ENCODE data around the gene RHOV.
A peak's percentile ranks its signal among the peaks of the same experiment; 100 is the strongest.

Gene RHOV

DNA sequence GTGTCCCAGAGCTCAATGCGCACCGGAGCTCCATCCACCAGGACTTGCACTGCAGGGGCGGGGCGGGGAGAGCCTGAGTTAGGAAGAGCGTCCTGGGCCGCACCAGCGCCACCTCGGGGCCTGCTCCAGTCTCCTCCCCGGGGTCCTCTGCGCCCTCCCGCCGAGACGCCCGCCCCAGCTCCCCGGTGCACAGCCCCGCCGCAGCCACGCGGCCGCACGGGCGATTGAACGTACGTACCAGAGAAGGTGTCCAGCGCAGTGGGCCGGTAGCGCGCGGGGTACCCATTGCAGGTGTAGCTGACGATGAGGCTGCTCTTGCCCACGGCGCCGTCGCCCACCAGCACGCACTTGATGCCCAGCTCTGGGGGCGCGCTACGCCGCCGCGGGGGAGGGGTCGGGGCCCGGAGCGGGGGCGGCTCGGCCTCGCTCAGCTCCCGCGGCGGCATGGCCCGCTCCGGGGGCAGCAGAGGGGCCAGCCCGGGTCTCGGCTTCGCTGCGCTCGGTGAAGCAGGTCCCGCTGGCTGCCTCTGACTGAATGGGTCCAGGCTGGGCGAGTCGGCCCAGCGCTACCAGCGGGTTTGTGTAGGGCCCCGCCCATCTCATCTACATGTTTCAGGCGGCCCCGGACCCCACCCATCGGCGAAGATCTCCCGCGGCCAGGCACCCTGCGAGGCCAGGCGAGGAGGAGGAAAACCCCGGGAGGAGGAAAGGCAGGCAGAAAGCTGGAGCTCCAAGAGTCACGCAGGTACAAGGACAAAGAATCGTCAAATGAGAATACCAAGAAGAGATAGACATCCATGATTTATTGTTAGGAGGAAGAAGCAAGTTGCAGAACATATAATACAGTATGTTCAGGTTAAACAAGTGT is at the start of gene RHOV:
RHOV (minus strand) TSS at position 541 of the 868 bp plus-strand sequence; CDS start at position 446, 95 bp downstream.
- DNase-seq = peak; percentile 90

GRCh38 chr15:40923551-40923950 is 49.5 kb upstream of the RHOV start:
- DNase-seq = no peak

- no peak for DNase-seq
These were observed 48.6 kb upstream of the RHOV start for GRCh38 chr15:40922608-40923005.

- no peak for DNase-seq
These were observed 48.0 kb upstream of the RHOV start for GRCh38 chr15:40921949-40922607.

- no peak for DNase-seq
These were observed 44.9 kb upstream of the RHOV start for GRCh38 chr15:40918799-40919392.

- peak; percentile 51 for DNase-seq
These were observed 44.2 kb upstream of the RHOV start for GRCh38 chr15:40918146-40918798.

GRCh38 chr15:40917585-40917984 is 43.6 kb upstream of the RHOV start:
- DNase-seq = no peak

DNA sequence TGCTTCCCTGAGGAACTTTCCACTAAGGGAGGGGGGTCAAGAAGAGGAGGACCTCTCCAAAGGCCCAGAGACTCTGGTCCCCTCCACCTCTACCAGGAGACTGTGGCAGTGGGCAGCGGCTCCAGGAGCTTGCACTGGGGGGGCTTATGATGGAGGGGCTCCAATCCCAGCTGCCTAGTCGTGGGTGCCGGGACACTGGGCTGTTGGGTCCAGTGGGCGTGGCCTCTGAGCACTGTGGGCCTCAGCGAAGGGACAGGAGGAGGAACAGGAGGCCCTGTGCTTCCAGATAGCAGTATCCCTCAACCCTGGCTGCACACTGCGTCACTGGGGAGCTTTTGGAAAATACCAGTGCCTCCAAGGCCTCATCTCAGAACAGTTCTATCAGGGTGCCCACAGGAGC is 41.6 kb upstream of the RHOV start:
- DNase-seq = no peak

DNA sequence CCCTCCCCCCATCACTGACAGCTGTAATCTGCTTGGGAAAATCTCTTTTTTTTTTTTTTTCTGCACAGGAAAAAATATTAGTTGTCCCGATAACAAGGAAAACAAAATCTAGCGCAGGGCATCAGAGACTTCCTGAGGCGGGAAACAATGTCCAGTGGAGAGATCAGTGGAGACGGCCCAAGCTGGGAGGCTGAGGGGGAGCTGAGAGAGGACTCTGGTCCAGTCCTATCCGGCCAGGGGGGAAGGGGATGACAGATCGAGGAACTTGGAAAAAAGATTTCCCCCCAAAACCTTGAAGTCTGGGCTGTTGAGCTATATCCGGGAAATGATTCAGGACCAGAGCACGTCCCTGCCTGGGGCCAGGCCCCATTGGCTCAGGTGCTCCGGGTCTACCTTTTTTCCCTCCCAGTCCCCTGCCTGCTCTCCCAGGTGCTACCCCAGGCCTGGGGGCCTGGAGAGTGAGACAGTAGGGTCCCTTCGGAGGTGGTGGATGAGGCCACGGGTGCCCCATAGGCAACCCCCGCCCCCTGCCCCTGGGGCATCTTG is 41.2 kb upstream of the RHOV start:
- no peak for DNase-seq

GRCh38 chr15:40914486-40914885 is 40.5 kb upstream of the RHOV start:
- DNase-seq = no peak

- DNase-seq = no peak
These were observed 40.0 kb upstream of the RHOV start for GRCh38 chr15:40914013-40914412.

DNA sequence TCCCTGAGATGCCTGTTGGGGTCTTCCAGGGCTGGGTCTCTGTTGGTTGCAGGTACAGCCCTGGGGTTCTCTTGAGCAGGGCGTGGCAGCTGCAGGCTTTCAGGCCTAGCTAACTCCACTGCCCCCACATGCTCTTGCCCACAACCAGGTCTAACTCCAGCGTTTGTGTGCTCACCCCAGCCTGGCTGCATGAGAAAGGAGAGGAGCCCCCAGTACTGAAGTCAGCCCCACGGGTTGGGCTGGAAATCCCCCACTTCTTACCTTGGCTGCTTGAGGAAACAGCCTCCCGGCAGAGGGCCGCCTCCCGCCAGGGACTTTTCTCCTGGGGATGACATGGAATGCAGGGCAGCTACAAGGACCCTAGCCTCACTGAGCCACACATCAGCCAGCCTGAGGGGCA is 38.4 kb upstream of the RHOV start:
- no peak for DNase-seq

DNA sequence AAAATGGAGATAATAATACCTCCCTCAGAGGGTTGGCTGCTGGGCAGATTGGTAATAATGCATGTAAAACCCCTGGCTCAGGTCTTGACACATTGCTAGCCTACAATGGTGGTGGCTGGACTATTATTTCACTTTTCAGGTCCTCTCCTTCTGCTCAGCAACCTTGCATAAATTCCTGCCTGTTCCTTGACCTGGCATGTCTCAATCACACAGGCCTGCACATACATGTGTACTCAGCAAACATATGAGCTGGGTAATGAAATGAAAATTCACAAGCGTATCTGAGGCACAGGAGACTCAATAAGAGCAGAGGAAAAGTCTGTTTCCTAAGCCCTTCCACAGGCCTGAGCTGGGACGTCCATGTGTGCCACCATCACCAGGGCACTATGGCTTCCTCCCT is 37.7 kb upstream of the RHOV start:
- peak; percentile 29 for DNase-seq

- peak; percentile 73 for DNase-seq
These were observed 37.1 kb upstream of the RHOV start for GRCh38 chr15:40911141-40911540.

- peak; percentile 59 for DNase-seq
These were observed 35.9 kb upstream of the RHOV start for GRCh38 chr15:40909662-40910630.

DNA sequence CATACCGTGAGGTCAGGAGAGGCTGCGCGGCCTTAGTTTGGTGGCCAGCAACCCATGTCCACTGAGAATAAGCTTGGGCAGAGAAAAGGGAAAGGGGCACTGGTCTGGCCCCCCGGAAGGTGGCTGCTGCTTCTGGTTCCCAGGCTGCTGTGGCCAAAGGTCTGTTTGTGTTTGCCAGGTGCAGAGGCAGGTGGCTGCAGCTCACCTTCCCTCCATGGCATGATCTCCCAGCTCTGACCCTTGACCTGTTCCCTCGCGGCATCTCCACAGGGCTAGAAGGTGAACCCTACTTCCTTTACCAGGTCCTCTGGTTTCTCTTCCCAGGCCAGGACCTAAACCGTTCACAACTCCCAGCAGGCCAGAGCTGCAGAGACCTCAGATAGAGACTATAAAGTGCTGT is 34.1 kb upstream of the RHOV start:
- DNase-seq = peak; percentile 72

DNA sequence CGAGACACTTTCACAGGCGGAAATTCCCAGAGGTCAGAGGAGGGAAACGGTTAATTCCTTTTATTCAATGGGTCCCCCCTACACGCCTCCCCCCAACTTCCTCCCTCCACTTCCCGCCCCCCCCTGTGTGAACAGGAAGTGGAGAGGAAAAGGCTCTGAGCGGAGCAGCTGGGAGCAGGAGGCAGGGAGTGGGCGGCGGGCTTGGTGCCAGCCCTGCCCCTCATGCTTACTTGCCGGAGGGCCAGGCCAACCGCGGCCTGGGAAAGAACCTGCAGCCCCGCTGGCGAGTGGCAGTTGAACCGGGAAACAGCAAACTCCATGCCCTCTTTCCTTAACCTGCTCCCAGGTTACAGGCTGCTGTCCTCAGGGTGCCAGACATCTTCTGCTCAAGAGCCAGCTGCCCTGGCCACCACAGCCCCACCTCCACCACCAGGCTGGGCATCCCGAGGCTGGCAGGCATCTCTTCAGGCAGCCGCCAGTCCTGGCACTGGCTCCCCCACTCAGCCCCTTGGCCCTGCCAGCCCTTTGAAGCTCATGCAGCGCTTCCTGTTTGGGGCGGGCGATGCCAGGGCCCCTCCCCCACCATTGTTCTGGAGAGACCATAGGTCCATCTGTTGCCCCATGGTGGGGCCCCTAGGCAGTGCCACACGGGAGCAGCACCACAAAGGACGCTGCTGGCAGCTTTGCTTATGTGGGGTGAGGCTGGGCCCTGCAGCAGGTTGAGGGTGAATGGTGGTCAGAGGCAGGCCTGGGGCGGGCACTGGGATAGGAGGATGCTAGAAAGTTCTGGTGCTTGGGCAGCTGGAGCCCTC is 33.2 kb upstream of the RHOV start:
- peak; percentile 93 for DNase-seq

- DNase-seq = peak; percentile 98
These were observed 32.3 kb upstream of the RHOV start for GRCh38 chr15:40906091-40906990.

DNA sequence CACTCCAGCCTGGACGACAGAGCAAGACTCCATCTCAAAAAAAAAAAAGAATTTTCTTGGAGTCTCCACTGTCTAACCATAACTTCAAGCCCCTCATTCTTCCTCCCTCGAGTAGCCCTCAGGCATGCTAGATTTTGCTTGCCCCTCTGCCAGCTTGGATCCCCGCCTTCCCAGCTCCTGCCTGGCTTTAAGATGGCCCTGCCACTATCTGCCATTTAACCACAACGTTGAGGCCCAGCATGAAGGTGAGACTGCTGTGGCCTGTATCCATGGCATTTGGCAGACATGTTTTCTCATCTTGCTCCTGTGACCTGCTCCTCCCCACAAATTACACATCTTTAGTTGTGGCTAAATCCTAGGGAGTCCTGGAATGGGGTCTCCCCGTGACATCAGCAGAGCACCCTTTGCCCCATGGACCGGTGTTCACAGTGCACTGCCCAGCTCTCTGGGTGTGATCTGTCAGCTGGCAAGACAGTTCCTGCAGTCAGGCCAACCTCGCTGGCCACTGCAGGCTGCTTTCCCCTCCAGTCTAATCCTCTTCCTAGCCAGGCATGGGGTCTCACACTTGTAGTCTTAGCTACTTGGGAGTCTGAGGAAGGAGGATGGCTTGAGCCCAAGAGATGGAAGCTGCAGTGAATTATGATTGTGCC is 30.6 kb upstream of the RHOV start:
- no peak for DNase-seq

All from DMS53 (cell line).